Activated CD4-positive, alpha-beta memory T cell treated with anti-CD3 and anti-CD28 coated beads for 36 hours (primary cell): ENCODE data around the gene MINDY4. TPM values are rescaled to one million over a fixed set of nuclear protein-coding genes. Genes with fewer than 3 reads are reported as not detected.

Source experiments
- CTCF ChIA-PET: fragments of 350-600 bp; sonication (Branson Sonifier 250); formaldehyde crosslinking; loops from one replicate; lab custom pipeline; 2021; ENCODE audit warnings: antibody characterized with exemption, inconsistent platforms; lab: Charles Lee
- POLR2A ChIA-PET: fragments of 350-600 bp; sonication (Branson Sonifier 250); formaldehyde crosslinking; loops from one replicate; lab custom pipeline; 2021; ENCODE audit warnings: antibody characterized with exemption; lab: Charles Lee
- DNase-seq: peaks from one replicate; pipeline ENCODE4 v3.0.0-alpha.2; 2020
- H3K27ac Mint-ChIP-seq: one replicate; pipeline ENCODE4 v1.8.0; 2021; ENCODE audit warnings: mixed read lengths
- H3K27me3 Mint-ChIP-seq: one replicate; pipeline ENCODE4 v1.8.0; 2021; ENCODE audit warnings: mixed read lengths
- H3K36me3 Mint-ChIP-seq: one replicate; pipeline ENCODE4 v1.8.0; 2021; ENCODE audit warnings: mixed read lengths
- H3K4me1 Mint-ChIP-seq: one replicate; pipeline ENCODE4 v1.8.0; 2021; ENCODE audit warnings: low read depth, mixed read lengths
- H3K4me3 Mint-ChIP-seq: one replicate; pipeline ENCODE4 v1.8.0; 2021; ENCODE audit warnings: mild to moderate bottlenecking, mixed read lengths
- H3K9me3 Mint-ChIP-seq: one replicate; pipeline ENCODE4 v1.8.0; 2021; ENCODE audit warnings: mixed read lengths
- intact Hi-C: fragments of 100-400 bp; cut with micrococcal nuclease; formaldehyde crosslinking; loops from one replicate; pipeline ENCODE4 v1.15.1; 2023
- total RNA-seq, 2 experiments: library from RNA; stranded (reverse); gene quantifications; one replicate each; pipeline ENCODE4 v1.2.3, GENCODE V29; 2021

Gene MINDY4
- total RNA-seq, 2 experiments from 2014 or later: 1.1 to 1.6 TPM

- H3K4me3 Mint-ChIP-seq: no peak overlapping the region
- ChIA-PET CTCF (no interaction called here), POLR2A (no interaction called here)
- intact Hi-C loops: no loop called here
- no peak overlapping the region for H3K27ac Mint-ChIP-seq
- no peaks in the 10 kb centered on the region for H3K36me3 Mint-ChIP-seq
- H3K27me3 Mint-ChIP-seq: no peaks in the 10 kb centered on the region
- no peak for DNase-seq
- H3K9me3 Mint-ChIP-seq: no peaks in the 10 kb centered on the region
- H3K4me1 Mint-ChIP-seq: no peaks in the 10 kb centered on the region
Observed at GRCh38 chr7:30859940-30860496, 88.8 kb downstream of the MINDY4 start.

GRCh38 chr7:30861612-30862011 is 90.4 kb downstream of the MINDY4 start:
- Mint-ChIP-seq H3K27ac (no peak overlapping the region), H3K36me3 (no peaks in the 10 kb centered on the region), H3K4me1 (no peaks in the 10 kb centered on the region), H3K4me3 (no peak overlapping the region), H3K27me3 (no peaks in the 10 kb centered on the region), H3K9me3 (no peaks in the 10 kb centered on the region)
- ChIA-PET POLR2A (no interaction called here), CTCF (no interaction called here)
- DNase-seq: no peak
- intact Hi-C loops: no loop called here

- no peaks in the 10 kb centered on the region for H3K27me3 Mint-ChIP-seq
- ChIA-PET CTCF (no interaction called here), POLR2A (no interaction called here)
- intact Hi-C loops: no loop called here
- no peaks in the 10 kb centered on the region for H3K4me1 Mint-ChIP-seq
- H3K27ac Mint-ChIP-seq: no peak overlapping the region
- no peaks in the 10 kb centered on the region for H3K36me3 Mint-ChIP-seq
- no peak for DNase-seq
- no peak overlapping the region for H3K4me3 Mint-ChIP-seq
- no peaks in the 10 kb centered on the region for H3K9me3 Mint-ChIP-seq
Observed at GRCh38 chr7:30862995-30863705, 91.9 kb downstream of the MINDY4 start.

GRCh38 chr7:30863706-30864035 is 92.5 kb downstream of the MINDY4 start:
- no peaks in the 10 kb centered on the region for H3K36me3 Mint-ChIP-seq
- CTCF ChIA-PET: no interaction called here

GRCh38 chr7:30864101-30864500 is 92.9 kb downstream of the MINDY4 start:
- no peak overlapping the region for H3K27ac Mint-ChIP-seq
- intact Hi-C loops: no loop called here
- CTCF ChIA-PET: no interaction called here

More at GRCh38 chr7:30863706-30864035, 92.5 kb downstream of the MINDY4 start:
- Mint-ChIP-seq H3K4me1 (no peaks in the 10 kb centered on the region), H3K9me3 (no peaks in the 10 kb centered on the region), H3K27me3 (no peaks in the 10 kb centered on the region), H3K4me3 (no peak overlapping the region), H3K27ac (no peak overlapping the region)
- no peak for DNase-seq
- intact Hi-C loops: no loop called here
- POLR2A ChIA-PET: no interaction called here

GRCh38 chr7:30865076-30865475 is 93.9 kb downstream of the MINDY4 start:
- POLR2A ChIA-PET: no interaction called here
- Mint-ChIP-seq H3K36me3 (no peaks in the 10 kb centered on the region), H3K27ac (no peak overlapping the region), H3K9me3 (no peaks in the 10 kb centered on the region), H3K4me1 (no peaks in the 10 kb centered on the region), H3K4me3 (no peak overlapping the region), H3K27me3 (no peaks in the 10 kb centered on the region)
- no peak for DNase-seq
- CTCF ChIA-PET: no interaction called here
- intact Hi-C loops: no loop called here

More at GRCh38 chr7:30864101-30864500, 92.9 kb downstream of the MINDY4 start:
- no peak for DNase-seq
- POLR2A ChIA-PET: no interaction called here
- no peaks in the 10 kb centered on the region for H3K4me1 Mint-ChIP-seq
- no peak overlapping the region for H3K4me3 Mint-ChIP-seq
- no peaks in the 10 kb centered on the region for H3K27me3 Mint-ChIP-seq
- no peaks in the 10 kb centered on the region for H3K36me3 Mint-ChIP-seq
- no peaks in the 10 kb centered on the region for H3K9me3 Mint-ChIP-seq

GRCh38 chr7:30865821-30866220 is 94.6 kb downstream of the MINDY4 start:
- intact Hi-C loops: no loop called here
- Mint-ChIP-seq H3K27ac (no peak overlapping the region), H3K9me3 (no peaks in the 10 kb centered on the region), H3K4me1 (no peaks in the 10 kb centered on the region), H3K36me3 (no peaks in the 10 kb centered on the region), H3K27me3 (no peaks in the 10 kb centered on the region), H3K4me3 (no peak overlapping the region)
- no peak for DNase-seq
- ChIA-PET POLR2A (no interaction called here), CTCF (no interaction called here)

GRCh38 chr7:30866939-30867338 is 95.7 kb downstream of the MINDY4 start:
- Mint-ChIP-seq H3K9me3 (no peaks in the 10 kb centered on the region), H3K27me3 (no peaks in the 10 kb centered on the region), H3K36me3 (no peaks in the 10 kb centered on the region), H3K27ac (no peak overlapping the region), H3K4me3 (no peak overlapping the region), H3K4me1 (no peaks in the 10 kb centered on the region)
- CTCF ChIA-PET: no interaction called here
- intact Hi-C loops: no loop called here
- POLR2A ChIA-PET: no interaction called here
- DNase-seq: no peak

- H3K27ac Mint-ChIP-seq: no peak overlapping the region
- ChIA-PET POLR2A (no interaction called here), CTCF (no interaction called here)
- H3K27me3 Mint-ChIP-seq: no peaks in the 10 kb centered on the region
- no peaks in the 10 kb centered on the region for H3K36me3 Mint-ChIP-seq
- intact Hi-C loops: no loop called here
- no peak overlapping the region for H3K4me3 Mint-ChIP-seq
- DNase-seq: no peak
- no peaks in the 10 kb centered on the region for H3K9me3 Mint-ChIP-seq
- H3K4me1 Mint-ChIP-seq: no peaks in the 10 kb centered on the region
Observed at GRCh38 chr7:30867483-30867882, 96.3 kb downstream of the MINDY4 start.

- ChIA-PET CTCF (interaction anchor here (0.6 to 1.2 kb wide), 2 partner anchors 69 to 264 kb away, joined by 3 to 4 read pairs; no protein-coding TSS in a partner anchor), POLR2A (no interaction called here)
- Mint-ChIP-seq H3K27ac (no peak overlapping the region), H3K9me3 (no peaks in the 10 kb centered on the region), H3K4me1 (no peaks in the 10 kb centered on the region), H3K36me3 (no peaks in the 10 kb centered on the region), H3K4me3 (no peak overlapping the region), H3K27me3 (no peaks in the 10 kb centered on the region)
- no peak for DNase-seq
- intact Hi-C loops: no loop called here
Observed at GRCh38 chr7:30869794-30870611, 98.8 kb downstream of the MINDY4 start.

- H3K4me1 Mint-ChIP-seq: no peaks in the 10 kb centered on the region
- no peaks in the 10 kb centered on the region for H3K36me3 Mint-ChIP-seq
- H3K27me3 Mint-ChIP-seq: no peaks in the 10 kb centered on the region
- intact Hi-C loops: no loop called here
- ChIA-PET CTCF (interaction anchor here (1.2 kb wide), 1 partner anchor 68 kb away, joined by 4 read pairs; no protein-coding TSS in a partner anchor), POLR2A (no interaction called here)
- no peaks in the 10 kb centered on the region for H3K9me3 Mint-ChIP-seq
- H3K4me3 Mint-ChIP-seq: no peak overlapping the region
- DNase-seq: no peak
- no peak overlapping the region for H3K27ac Mint-ChIP-seq
Observed at GRCh38 chr7:30870821-30871518, 99.8 kb downstream of the MINDY4 start.

GRCh38 chr7:30871655-30872054 is 100.4 kb downstream of the MINDY4 start:
- intact Hi-C loops: no loop called here
- CTCF ChIA-PET: no interaction called here

More at GRCh38 chr7:30871655-30872054, 100.4 kb downstream of the MINDY4 start:
- H3K27ac Mint-ChIP-seq: no peak overlapping the region
- POLR2A ChIA-PET: no interaction called here
- H3K27me3 Mint-ChIP-seq: no peaks in the 10 kb centered on the region
- H3K9me3 Mint-ChIP-seq: no peaks in the 10 kb centered on the region
- H3K4me3 Mint-ChIP-seq: no peak overlapping the region
- no peaks in the 10 kb centered on the region for H3K36me3 Mint-ChIP-seq
- DNase-seq: no peak
- H3K4me1 Mint-ChIP-seq: no peaks in the 10 kb centered on the region
